NCI-H2029 (cell line): ENCODE data around the gene TMEM164.

ENCODE experiments used
- DNase-seq: peaks from one replicate; lab custom pipeline; 2025; lab: John Stamatoyannopoulos, UW

Gene TMEM164

GRCh38 chrX:110167952-110168451 lies 165.1 kb downstream of the TMEM164 start:
- DNase-seq: no peak

GRCh38 chrX:110168585-110168984 lies 165.7 kb downstream of the TMEM164 start:
- DNase-seq: no peak

GRCh38 chrX:110170029-110170428 lies 167.1 kb downstream of the TMEM164 start:
- no peak for DNase-seq

GRCh38 chrX:110171442-110171841 lies 168.5 kb downstream of the TMEM164 start:
- DNase-seq: no peak

- DNase-seq: no peak
These were observed 169.3 kb downstream of the TMEM164 start for GRCh38 chrX:110172215-110172614.

- DNase-seq: no peak
These were observed 170.6 kb downstream of the TMEM164 start for GRCh38 chrX:110173192-110174175.

GRCh38 chrX:110175146-110175545 lies 172.2 kb downstream of the TMEM164 start:
- DNase-seq: no peak

GRCh38 chrX:110175696-110176095 lies 172.8 kb downstream of the TMEM164 start:
- no peak for DNase-seq

GRCh38 chrX:110178179-110178865 lies 175.4 kb downstream of the TMEM164 start:
- peak; percentile 23 for DNase-seq

- DNase-seq: no peak
These were observed 177.4 kb downstream of the TMEM164 start for GRCh38 chrX:110180176-110180927.

- DNase-seq: no peak
These were observed 178.0 kb downstream of the TMEM164 start for GRCh38 chrX:110180928-110181310.

GRCh38 chrX:110181459-110182137 lies 178.7 kb downstream of the TMEM164 start:
- no peak for DNase-seq

- DNase-seq: no peak
These were observed 179.4 kb downstream of the TMEM164 start for GRCh38 chrX:110182362-110182761.

GRCh38 chrX:110182865-110183264 lies 180.0 kb downstream of the TMEM164 start:
- DNase-seq: no peak

- DNase-seq: no peak
These were observed 180.4 kb downstream of the TMEM164 start for GRCh38 chrX:110183314-110183713.

GRCh38 chrX:110188701-110189558 lies 186.0 kb downstream of the TMEM164 start:
- DNase-seq: no peak

GRCh38 chrX:110192516-110192915 lies 189.6 kb downstream of the TMEM164 start:
- DNase-seq: no peak

GRCh38 chrX:110194977-110195376 lies 192.1 kb downstream of the TMEM164 start:
- DNase-seq: no peak

GRCh38 chrX:110201799-110202198 lies 198.9 kb downstream of the TMEM164 start:
- DNase-seq: no peak

GRCh38 chrX:110204986-110205385 lies 202.1 kb downstream of the TMEM164 start:
- no peak for DNase-seq

- no peak for DNase-seq
These were observed 205.2 kb downstream of the TMEM164 start for GRCh38 chrX:110208092-110208491.
